ENCODE results near the gene XYLT1. TPM values are rescaled to one million over a fixed set of nuclear protein-coding genes. Genes with fewer than 3 reads are reported as not detected.

XYLT1 gene
- total RNA-seq, 1 experiment from 2014 or later: 14.5 TPM

DNA sequence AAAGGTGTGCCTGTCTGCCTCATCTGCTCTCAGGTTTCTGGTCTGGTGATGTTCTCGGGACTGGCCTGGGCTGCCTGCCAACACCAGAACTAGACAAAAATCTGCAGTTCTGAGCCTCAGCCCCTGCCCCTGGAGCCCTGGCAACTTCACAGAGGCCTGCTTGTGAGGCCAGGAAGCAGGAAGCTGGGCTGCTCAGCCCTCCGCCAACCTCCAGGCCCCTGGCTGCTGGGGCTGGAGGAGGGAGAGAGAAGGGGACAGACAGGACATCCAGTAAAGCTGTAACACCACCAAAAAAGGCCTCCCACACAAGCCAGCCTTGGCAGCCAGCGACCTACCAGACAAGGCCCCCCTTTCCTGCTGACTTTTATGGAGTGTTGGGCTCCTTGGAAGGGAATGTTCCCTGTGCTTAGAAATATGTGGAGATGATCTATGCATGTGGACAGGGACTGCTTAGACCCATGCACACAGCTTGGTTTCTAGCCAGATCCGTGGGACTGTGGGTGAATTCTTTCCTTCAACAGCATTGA lies 157.6 kb downstream of the XYLT1 start:
- H4K20me1 ChIP-seq (ENCODE audit: control insufficient read depth, insufficient read depth, insufficient read length): no peaks in the 10 kb centered on the region
- no peak overlapping the region for H4K8ac ChIP-seq (replicated peaks; ENCODE audit: insufficient read length, low read depth, low read length)
- H3K4me2 ChIP-seq (ENCODE audit: insufficient read depth, insufficient read length, low read length): no peak overlapping the region
- H4K91ac ChIP-seq (ENCODE audit: insufficient read length, low read depth, low read length): no peak overlapping the region
- H2BK12ac ChIP-seq (ENCODE audit: insufficient read length, low read depth, low read length): no peak overlapping the region
- H2BK15ac ChIP-seq (ENCODE audit: low read depth, low read length): no peak overlapping the region
- no peak overlapping the region for H2AFZ ChIP-seq (ENCODE audit: low read length)
- Mint-ChIP-seq H3K4me1 (peaks cover 44 to 50% of the 10 kb centered on the region in 2 experiments), H3K36me3 (ENCODE audit: insufficient read depth in 1 of 3, low read depth in 3 of 3) (no peaks in the 10 kb centered on the region), H3K4me3 (no peak overlapping the region), H3K27me3 (ENCODE audit: low read depth) (no peaks in the 10 kb centered on the region), H3K27ac (peak overlapping the region in 1 of 3 experiments; percentile 28; a peak in 2 of 7 replicates), H3K9me3 (no peaks in the 10 kb centered on the region)
- H3K14ac ChIP-seq (ENCODE audit: insufficient read depth, low read length): peak overlapping the region; percentile 13; the same call in 1 of the 2 replicates
- no peak overlapping the region for H3K18ac ChIP-seq (ENCODE audit: insufficient read length, low read depth, low read length)
- H3K9ac ChIP-seq (ENCODE audit: extremely low read depth, insufficient read length, low read length): no peak overlapping the region
- no peaks in the 10 kb centered on the region for H3K23me2 ChIP-seq (ENCODE audit: insufficient read length, low read depth, low read length, poor library complexity, severe bottlenecking)
- no peak overlapping the region for H3K56ac ChIP-seq (ENCODE audit: insufficient read length, low read depth, low read length)
- no peak overlapping the region for H4K5ac ChIP-seq (ENCODE audit: insufficient read length, low read depth, low read length)
- TF ChIP-seq, protein P1, sequence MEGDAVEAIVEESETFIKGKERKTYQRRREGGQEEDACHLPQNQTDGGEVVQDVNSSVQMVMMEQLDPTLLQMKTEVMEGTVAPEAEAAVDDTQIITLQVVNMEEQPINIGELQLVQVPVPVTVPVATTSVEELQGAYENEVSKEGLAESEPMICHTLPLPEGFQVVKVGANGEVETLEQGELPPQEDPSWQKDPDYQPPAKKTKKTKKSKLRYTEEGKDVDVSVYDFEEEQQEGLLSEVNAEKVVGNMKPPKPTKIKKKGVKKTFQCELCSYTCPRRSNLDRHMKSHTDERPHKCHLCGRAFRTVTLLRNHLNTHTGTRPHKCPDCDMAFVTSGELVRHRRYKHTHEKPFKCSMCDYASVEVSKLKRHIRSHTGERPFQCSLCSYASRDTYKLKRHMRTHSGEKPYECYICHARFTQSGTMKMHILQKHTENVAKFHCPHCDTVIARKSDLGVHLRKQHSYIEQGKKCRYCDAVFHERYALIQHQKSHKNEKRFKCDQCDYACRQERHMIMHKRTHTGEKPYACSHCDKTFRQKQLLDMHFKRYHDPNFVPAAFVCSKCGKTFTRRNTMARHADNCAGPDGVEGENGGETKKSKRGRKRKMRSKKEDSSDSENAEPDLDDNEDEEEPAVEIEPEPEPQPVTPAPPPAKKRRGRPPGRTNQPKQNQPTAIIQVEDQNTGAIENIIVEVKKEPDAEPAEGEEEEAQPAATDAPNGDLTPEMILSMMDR (conservative IDR thresholded peaks at IDR 0.05): no peak
- no peak overlapping the region for H2BK5ac ChIP-seq (ENCODE audit: insufficient read length, low read length)
- H3K27ac ChIP-seq (ENCODE audit: insufficient read length, low read depth, low read length): no peak overlapping the region
- H2AK5ac ChIP-seq (ENCODE audit: insufficient read length, low read length): no peak overlapping the region
- H3K4ac ChIP-seq (ENCODE audit: low read depth, low read length): no peak overlapping the region
- peaks cover 6% of the 10 kb centered on the region; the same call in 1 of the 2 replicates for H3K4me1 ChIP-seq (ENCODE audit: insufficient read depth, low read length)
- no peaks in the 10 kb centered on the region for H3K79me1 ChIP-seq (ENCODE audit: insufficient read depth, low read depth, low read length, poor library complexity, severe bottlenecking)
- no peak overlapping the region for H2BK120ac ChIP-seq (ENCODE audit: low read depth, low read length, poor library complexity, severe bottlenecking)
- no peaks in the 10 kb centered on the region for H3K27me3 ChIP-seq (ENCODE audit: insufficient read depth, low read length)
- no peak overlapping the region for H3T11ph ChIP-seq (ENCODE audit: low read length)
- no peaks in the 10 kb centered on the region for H3K9me3 ChIP-seq (ENCODE audit: control insufficient read depth, low read depth, low read length)
- DNase-seq: no peak
- H2BK20ac ChIP-seq (ENCODE audit: low read depth, low read length, poor library complexity, severe bottlenecking): no peak overlapping the region
- WGBS (ENCODE audit: extremely low coverage, insufficient read length, low lambda C conversion rate): no CpG with 5 or more reads among the region's 4 CpGs
- H3K23ac ChIP-seq (ENCODE audit: insufficient read length, low read depth, low read length): no peak overlapping the region
- no peaks in the 10 kb centered on the region for H3K79me2 ChIP-seq (ENCODE audit: insufficient read depth, low read length)

All from H9 (cell line).